DOHH2 (cell line): ENCODE measurements around the gene EMID1.

Experiments used
- H3F3A ChIP-seq: fragments of 200-600 bp; sonication (generic), shearing (Covaris generic); 2 replicates; pipeline ENCODE4 v1.6.0; 2016; ENCODE audit warnings: antibody characterized with exemption, mild to moderate bottlenecking; ENCODE audit not compliant: control insufficient read depth, insufficient read depth
- H3K27ac ChIP-seq: fragments of 200-600 bp; sonication (generic); 2 replicates; pipeline ENCODE4 v1.5.1; 2014; ENCODE audit warnings: low read depth, mild to moderate bottlenecking, low read length, moderate library complexity
- H3K27me3 ChIP-seq: fragments of 200-600 bp; sonication (generic); 2 replicates; pipeline ENCODE4 v1.6.1; 2014; ENCODE audit warnings: mild to moderate bottlenecking, low read length, mixed read lengths; ENCODE audit not compliant: control insufficient read depth
- H3K36me3 ChIP-seq: fragments of 200-600 bp; sonication (generic); 2 replicates; pipeline ENCODE4 v1.6.1; 2014; ENCODE audit warnings: mild to moderate bottlenecking, low read length, moderate library complexity, mixed read lengths; ENCODE audit not compliant: control insufficient read depth
- H3K4me1 ChIP-seq: fragments of 200-600 bp; sonication (generic); 2 replicates; pipeline ENCODE4 v1.6.1; 2014; ENCODE audit warnings: mild to moderate bottlenecking, low read length, mixed read lengths; ENCODE audit not compliant: control insufficient read depth
- H3K4me2 ChIP-seq: fragments of 200-600 bp; sonication (generic); 2 replicates; pipeline ENCODE4 v1.6.0; 2014; ENCODE audit warnings: mild to moderate bottlenecking, low read length, moderate library complexity
- H3K4me3 ChIP-seq: fragments of 200-600 bp; sonication (generic); 2 replicates; pipeline ENCODE4 v1.5.1; 2014; ENCODE audit warnings: mild to moderate bottlenecking, low read length, mixed read lengths
- H3K79me2 ChIP-seq: fragments of 200-600 bp; sonication (generic); 2 replicates; pipeline ENCODE4 v1.6.1; 2014; ENCODE audit warnings: mild to moderate bottlenecking, low read length, mixed read lengths; ENCODE audit not compliant: control insufficient read depth
- H3K9me2 ChIP-seq: fragments of 200-600 bp; sonication (generic); replicated peaks from 2 replicates; pipeline ENCODE4 v1.6.1; 2014; ENCODE audit warnings: mild to moderate bottlenecking, low read length, mixed read lengths; ENCODE audit not compliant: control insufficient read depth
- H3K9me3 ChIP-seq: fragments of 200-600 bp; sonication (generic); 2 replicates; pipeline ENCODE4 v1.6.1; 2014; ENCODE audit warnings: antibody characterized with exemption, low read length, mixed read lengths; ENCODE audit not compliant: control insufficient read depth, insufficient read depth
- H4K20me1 ChIP-seq: fragments of 200-600 bp; sonication (generic); 2 replicates; pipeline ENCODE4 v1.6.0; 2014; ENCODE audit warnings: low read depth, mild to moderate bottlenecking, antibody characterized with exemption, low read length, moderate library complexity; ENCODE audit not compliant: control insufficient read depth, insufficient read depth
- CTCF ChIP-seq: fragments of 200-600 bp; sonication (generic); IDR thresholded peaks from one replicate; pipeline ENCODE4 v1.5.1; 2014; ENCODE audit warnings: antibody characterized with exemption, mild to moderate bottlenecking, low read depth, low read length; ENCODE audit not compliant: poor library complexity, severe bottlenecking
- EZH2phosphoT487 ChIP-seq: fragments of 200-600 bp; sonication (generic); IDR thresholded peaks from 2 replicates; pipeline ENCODE4 v1.6.1; 2017; ENCODE audit warnings: borderline replicate concordance, mild to moderate bottlenecking, antibody characterized with exemption, low read length, moderate library complexity, mixed read lengths

EMID1 gene

GRCh38 chr22:29204455-29205183 is 1.1 kb upstream of the EMID1 start:
- Histone ChIP-seq H3K9me2 (no peaks in the 10 kb centered on the region), H3K27me3 (peaks cover 53% of the 10 kb centered on the region), H4K20me1 (0 out of 2 replicates have a peak, but pooled peaks cover 4% of the 10 kb centered on the region), H3K4me2 (no peak overlapping the region), H3K4me1 (peaks cover 24% of the 10 kb centered on the region), H3F3A (no peaks in the 10 kb centered on the region), H3K36me3 (no peaks in the 10 kb centered on the region), H3K27ac (no peak overlapping the region), H3K79me2 (no peaks in the 10 kb centered on the region), H3K4me3 (no peak overlapping the region), H3K9me3 (no peaks in the 10 kb centered on the region)
- TF ChIP-seq CTCF (no peak), EZH2phosphoT487 (no peak)

- no peaks in the 10 kb centered on the region for H3F3A ChIP-seq
- H3K27me3 ChIP-seq: peaks cover 53% of the 10 kb centered on the region
- no peak overlapping the region for H3K27ac ChIP-seq
- H4K20me1 ChIP-seq: 0 out of 2 replicates have a peak, but pooled peaks cover 4% of the 10 kb centered on the region
- peaks cover 24% of the 10 kb centered on the region for H3K4me1 ChIP-seq
- no peaks in the 10 kb centered on the region for H3K9me3 ChIP-seq
- no peaks in the 10 kb centered on the region for H3K36me3 ChIP-seq
- no peak for TF ChIP-seq CTCF
- TF ChIP-seq EZH2phosphoT487: no peak
- no peak overlapping the region for H3K4me2 ChIP-seq
- no peaks in the 10 kb centered on the region for H3K9me2 ChIP-seq
- H3K79me2 ChIP-seq: no peaks in the 10 kb centered on the region
- H3K4me3 ChIP-seq: no peak overlapping the region
Observed at GRCh38 chr22:29205252-29205593, 473 bp upstream of the EMID1 start.

- Histone ChIP-seq H3K4me1 (peaks cover 24% of the 10 kb centered on the region), H3K9me3 (no peaks in the 10 kb centered on the region), H3K4me2 (no peak overlapping the region), H3K79me2 (no peaks in the 10 kb centered on the region), H3K9me2 (no peaks in the 10 kb centered on the region), H4K20me1 (0 out of 2 replicates have a peak, but pooled peaks cover 4% of the 10 kb centered on the region), H3K27me3 (peaks cover 53% of the 10 kb centered on the region), H3K4me3 (no peak overlapping the region), H3K36me3 (no peaks in the 10 kb centered on the region), H3K27ac (no peak overlapping the region), H3F3A (no peaks in the 10 kb centered on the region)
- TF ChIP-seq CTCF (no peak), EZH2phosphoT487 (peak; percentile 57; the same call in 1 of the 2 replicates)
Observed at GRCh38 chr22:29206372-29207242, 911 bp downstream of the EMID1 start.
